Measurements from ENCODE around the gene NLGN4Y.

The NLGN4Y gene

GRCh38 chrY:14524272-14525231 lies at the start of gene NLGN4Y:
Gene NLGN4Y (plus strand): TSS chrY:14524529. CDS start chrY:14622120, 97,591 bp downstream.
- no peak for DNase-seq (ENCODE audit: low read depth in 2 of 2)

- DNase-seq (ENCODE audit: low read depth in 2 of 2), result no peak
These were observed 38.4 kb upstream of the NLGN4Y start for GRCh38 chrY:14485935-14486334.

- DNase-seq (ENCODE audit: low read depth in 2 of 2), result no peak
These were observed 34.1 kb upstream of the NLGN4Y start for GRCh38 chrY:14490226-14490625.

GRCh38 chrY:14498071-14498470 lies 26.3 kb upstream of the NLGN4Y start:
- DNase-seq (ENCODE audit: low read depth in 2 of 2), result no peak

GRCh38 chrY:14504592-14504991 lies 19.7 kb upstream of the NLGN4Y start:
- DNase-seq (ENCODE audit: low read depth in 2 of 2), result no peak

GRCh38 chrY:14522379-14522950 lies 1.9 kb upstream of the NLGN4Y start:
- no peak for DNase-seq (ENCODE audit: low read depth in 2 of 2)

GRCh38 chrY:14523491-14524271 lies 648 bp upstream of the NLGN4Y start:
- DNase-seq (ENCODE audit: low read depth in 2 of 2), result no peak

GRCh38 chrY:14525315-14525714 lies 986 bp downstream of the NLGN4Y start:
- no peak for DNase-seq (ENCODE audit: low read depth in 2 of 2)

GRCh38 chrY:14528361-14528760 lies 4.0 kb downstream of the NLGN4Y start:
- DNase-seq (ENCODE audit: low read depth in 2 of 2), result no peak

- DNase-seq (ENCODE audit: low read depth in 2 of 2), result no peak
These were observed 12.4 kb downstream of the NLGN4Y start for GRCh38 chrY:14536703-14537102.

- no peak for DNase-seq (ENCODE audit: low read depth in 2 of 2)
These were observed 19.2 kb downstream of the NLGN4Y start for GRCh38 chrY:14543506-14543905.

GRCh38 chrY:14581294-14581693 lies 57.0 kb downstream of the NLGN4Y start:
- no peak for DNase-seq (ENCODE audit: low read depth in 2 of 2)

- no peak for DNase-seq (ENCODE audit: low read depth in 2 of 2)
These were observed 62.4 kb downstream of the NLGN4Y start for GRCh38 chrY:14586725-14587124.

- DNase-seq (ENCODE audit: low read depth in 2 of 2), result no peak
These were observed 77.0 kb downstream of the NLGN4Y start for GRCh38 chrY:14601372-14601771.

GRCh38 chrY:14617625-14618024 lies 93.3 kb downstream of the NLGN4Y start:
- DNase-seq (ENCODE audit: low read depth in 2 of 2), result no peak

- no peak for DNase-seq (ENCODE audit: low read depth in 2 of 2)
These were observed 94.2 kb downstream of the NLGN4Y start for GRCh38 chrY:14618513-14618912.

GRCh38 chrY:14628208-14628607 lies 103.9 kb downstream of the NLGN4Y start:
- DNase-seq (ENCODE audit: low read depth in 2 of 2), result no peak

- no peak for DNase-seq (ENCODE audit: low read depth in 2 of 2)
These were observed 107.3 kb downstream of the NLGN4Y start for GRCh38 chrY:14631676-14632075.

- no peak for DNase-seq (ENCODE audit: low read depth in 2 of 2)
These were observed 109.4 kb downstream of the NLGN4Y start for GRCh38 chrY:14633718-14634117.

- DNase-seq (ENCODE audit: low read depth in 2 of 2), result no peak
These were observed 110.6 kb downstream of the NLGN4Y start for GRCh38 chrY:14634954-14635353.

- no peak for DNase-seq (ENCODE audit: low read depth in 2 of 2)
These were observed 113.2 kb downstream of the NLGN4Y start for GRCh38 chrY:14637551-14637950.

GRCh38 chrY:14641853-14642252 lies 117.5 kb downstream of the NLGN4Y start:
- DNase-seq (ENCODE audit: low read depth in 2 of 2), result no peak

Data from stimulated activated CD8-positive, alpha-beta memory T cell treated with anti-CD3 and anti-CD28 coated beads, Interleukin-15, amount 100 ng/mL, for 4 hours (primary cell).